H1 (cell line): ENCODE data around the gene INTS7. TPM values are rescaled to one million over a fixed set of nuclear protein-coding genes. Genes with fewer than 3 reads are reported as not detected.
A peak's percentile ranks its signal among the peaks of the same experiment; 100 is the strongest.

Experiments
- CHD1 ChIP-seq: IDR thresholded peaks from 2 replicates; pipeline ENCODE4 v1.6.1; 2012; ENCODE audit warnings: low read depth, low read length, improper control_type of control experiment
- CHD2 ChIP-seq: IDR thresholded peaks from 2 replicates; pipeline ENCODE4 v1.6.1; 2012; ENCODE audit warnings: low read length, improper control_type of control experiment
- CREB1 ChIP-seq: IDR thresholded peaks from 2 replicates; pipeline ENCODE4 v1.6.1; 2012; ENCODE audit warnings: inconsistent platforms
- GTF2F1 ChIP-seq: IDR thresholded peaks from 2 replicates; pipeline ENCODE4 v1.6.1; 2012; ENCODE audit warnings: low read depth, low read length, improper control_type of control experiment, borderline replicate concordance
- HDAC2 ChIP-seq, 2 experiments: fragments of 300-600 bp in 1 of 2; sonication (generic) in 1 of 2; IDR thresholded peaks; 2 replicates each; pipeline ENCODE4 v1.6.1; 2011 to 2012; ENCODE audit warnings: low read depth in 2 of 2, low read length in 2 of 2, mild to moderate bottlenecking in 2 of 2, moderate library complexity in 2 of 2, borderline replicate concordance in 1 of 2, inconsistent platforms in 1 of 2
- NRF1 ChIP-seq: IDR thresholded peaks from 2 replicates; pipeline ENCODE4 v1.6.1; 2011; ENCODE audit warnings: mild to moderate bottlenecking, low read depth, low read length, improper control_type of control experiment
- PHF8 ChIP-seq: fragments of 200-600 bp; sonication (generic); conservative IDR thresholded peaks from 2 replicates; pipeline ENCODE4 v1.7.1; 2012; ENCODE audit warnings: low read depth, mild to moderate bottlenecking, inconsistent platforms, low read length, moderate library complexity
- POLR2A ChIP-seq, 2 experiments: IDR thresholded peaks; 1 replicate in 1 of 2; 2 replicates in 1 of 2; pipeline ENCODE4 v1.6.1; 2011; ENCODE audit warnings: low read depth in 2 of 2, low read length in 2 of 2, mild to moderate bottlenecking in 2 of 2; ENCODE audit errors: control extremely low read depth in 1 of 2
- POLR2AphosphoS5 ChIP-seq: IDR thresholded peaks from 2 replicates; pipeline ENCODE4 v1.6.1; 2011; ENCODE audit warnings: low read depth, low read length
- RBBP5 ChIP-seq: IDR thresholded peaks from 2 replicates; pipeline ENCODE4 v1.7.1; 2012; ENCODE audit warnings: low read depth, mild to moderate bottlenecking, inconsistent platforms, low read length, moderate library complexity, borderline replicate concordance
- SAP30 ChIP-seq: fragments of 300-600 bp; sonication (generic); IDR thresholded peaks from 2 replicates; pipeline ENCODE4 v1.7.1; 2012; ENCODE audit warnings: low read length, moderate library complexity, mild to moderate bottlenecking, inconsistent platforms; ENCODE audit not compliant: insufficient read depth, insufficient replicate concordance
- SIN3A ChIP-seq, 2 experiments: IDR thresholded peaks in 1 of 2; conservative IDR thresholded peaks in 1 of 2; 2 replicates each; pipeline ENCODE4 v1.6.1; 2011 to 2012; ENCODE audit warnings: low read length in 2 of 2, improper control_type of control experiment in 1 of 2, low read depth in 1 of 2, mild to moderate bottlenecking in 1 of 2
- SP1 ChIP-seq: IDR thresholded peaks from 2 replicates; pipeline ENCODE4 v1.6.1; 2011; ENCODE audit warnings: low read depth, low read length
- TAF1 ChIP-seq: IDR thresholded peaks from 2 replicates; pipeline ENCODE4 v1.6.1; 2011; ENCODE audit warnings: mild to moderate bottlenecking, low read depth, low read length
- TAF7 ChIP-seq: optimal IDR thresholded peaks from 2 replicates; pipeline ENCODE3; 2011; ENCODE audit warnings: low read depth, mild to moderate bottlenecking, inconsistent platforms, low read length, moderate library complexity, borderline replicate concordance
- TCF12 ChIP-seq: IDR thresholded peaks from 2 replicates; pipeline ENCODE4 v1.6.1; 2011; ENCODE audit warnings: low read depth, mild to moderate bottlenecking, low read length
- TEAD4 ChIP-seq: IDR thresholded peaks from 2 replicates; pipeline ENCODE4 v1.6.1; 2012; ENCODE audit warnings: low read depth, low read length, inconsistent platforms, mixed read lengths
- YY1 ChIP-seq: IDR thresholded peaks from 2 replicates; pipeline ENCODE4 v1.6.1; 2011; ENCODE audit warnings: low read depth, mild to moderate bottlenecking, low read length
- polyA plus RNA-seq, 7 experiments: library from polyadenylated mRNA; depleted of rRNA in 3 of 7; stranded (reverse) in 5 of 7; unstranded in 2 of 7; fragments of >200 nt in 5 of 7; fragments of 200-250 nt in 2 of 7; gene quantifications; 1 replicate in 5 of 7; 2 replicates in 1 of 7; 4 replicates in 1 of 7; pipeline versions ENCODE4 v1.2.1 to v1.2.3, GENCODE V29; 2011 to 2013; ENCODE audit warnings: missing spikeins in 2 of 7, mixed read lengths in 2 of 7
- total RNA-seq: library from RNA; stranded (reverse); fragmentation: NEBNext Ultra II Directional; extraction: Animal tissue kit (Norgen Biotek cat#: 25700); gene quantifications from 2 replicates; pipeline ENCODE4 v1.2.1, GENCODE V29; 2021
- TF ChIP-seq, protein P1 (sequence below): IDR thresholded peaks from 2 replicates; pipeline ENCODE4 v1.6.1; 2012; ENCODE audit warnings: inconsistent platforms
- TF ChIP-seq, protein P2 (sequence below): IDR thresholded peaks from 2 replicates; pipeline ENCODE4 v1.6.1; 2012; ENCODE audit warnings: inconsistent platforms
- TF ChIP-seq, protein P3 (sequence below), 3 experiments: IDR thresholded peaks; 1 replicate in 2 of 3; 2 replicates in 1 of 3; pipeline versions ENCODE4 v1.5.1 to v1.6.1; 2011; ENCODE audit warnings: low read length in 3 of 3, mild to moderate bottlenecking in 3 of 3, inconsistent platforms in 2 of 3, low read depth in 1 of 3, moderate library complexity in 1 of 3; ENCODE audit not compliant: insufficient read depth in 1 of 3; ENCODE audit errors: control extremely low read depth in 1 of 3

The INTS7 gene
- total and polyA plus RNA-seq, 2 of the 8 experiments (the other 6 are each of a cell fraction or from before 2014, with no cell fraction given), result 15.2 to 22.4 TPM

DNA sequence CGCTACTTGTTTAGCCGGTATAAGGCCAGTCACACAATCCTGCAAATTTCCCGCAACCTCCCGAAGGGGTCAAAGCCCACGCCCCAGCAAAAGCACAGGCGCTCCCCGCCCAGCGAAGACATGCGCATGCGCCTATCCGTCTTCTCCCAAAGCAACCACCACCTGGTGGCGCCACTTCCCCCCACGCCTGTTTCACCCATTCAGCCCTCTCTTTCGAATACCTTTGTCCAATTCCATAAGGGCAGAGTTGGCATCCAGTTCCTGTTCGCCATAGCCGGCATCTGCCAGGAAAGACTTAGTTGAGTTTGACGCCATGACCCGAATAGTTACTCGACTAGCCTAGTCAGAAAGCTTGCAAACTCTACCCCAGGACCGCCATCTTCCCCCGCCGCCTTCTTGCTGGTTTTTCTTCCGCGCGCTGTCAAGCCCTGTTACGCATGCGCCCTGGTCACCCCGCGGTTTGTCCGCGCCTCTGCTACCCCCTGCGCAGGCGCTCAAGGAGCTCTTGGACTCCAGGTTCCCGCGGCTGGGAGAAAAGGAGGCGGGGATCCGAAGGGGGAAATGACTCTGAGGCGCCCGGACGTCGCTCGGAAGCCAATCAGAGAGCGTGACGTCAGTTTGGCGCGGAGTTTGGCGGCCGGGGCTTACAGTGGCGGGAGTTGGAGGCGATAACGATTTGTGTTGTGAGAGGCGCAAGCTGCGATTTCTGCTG, at the start of gene INTS7, which contains the start of gene DTL (continued):
- TF ChIP-seq HDAC2 (IDR thresholded peaks at IDR 0.05; ENCODE audit: borderline replicate concordance in 1 of 2, low read depth in 2 of 2, low read length in 2 of 2) (peak; percentile 61 to 86; a peak in 2 of 4 replicates), TCF12 (0 out of 2 replicates have a peak, but pooled peaks have one; percentile 31), CREB1 (peak; percentile 90), SAP30 (peak; percentile 34), TAF7 (peak; percentile 79), YY1 (peak; percentile 94), RBBP5 (0 out of 2 replicates have a peak, but pooled peaks have one; percentile 20), TEAD4 (peak; percentile 15; the same call in 1 of the 2 replicates), PHF8 (peak; percentile 96), SP1 (0 out of 2 replicates have a peak, but pooled peaks have one; percentile 17), TAF1 (peak; percentile 89), SIN3A (conservative IDR thresholded peaks at IDR 0.05 in 1 of 2, IDR thresholded peaks at IDR 0.05 in 1 of 2; ENCODE audit: low read depth in 1 of 2, low read length in 2 of 2) (peak; percentile 74; a peak in 2 of 4 replicates), CHD2 (no peak), POLR2A (IDR thresholded peaks at IDR 0.05; ENCODE audit: control extremely low read depth in 1 of 2, low read depth in 2 of 2, low read length in 2 of 2) (peak; percentile 87 to 97), NRF1 (peak; percentile 98), GTF2F1 (no peak; the same call in 1 of the 2 replicates), CHD1 (no peak), POLR2AphosphoS5 (peak; percentile 94)
- TF ChIP-seq, protein P1, sequence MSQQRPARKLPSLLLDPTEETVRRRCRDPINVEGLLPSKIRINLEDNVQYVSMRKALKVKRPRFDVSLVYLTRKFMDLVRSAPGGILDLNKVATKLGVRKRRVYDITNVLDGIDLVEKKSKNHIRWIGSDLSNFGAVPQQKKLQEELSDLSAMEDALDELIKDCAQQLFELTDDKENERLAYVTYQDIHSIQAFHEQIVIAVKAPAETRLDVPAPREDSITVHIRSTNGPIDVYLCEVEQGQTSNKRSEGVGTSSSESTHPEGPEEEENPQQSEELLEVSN, result peak; percentile 54
- TF ChIP-seq, protein P2, sequence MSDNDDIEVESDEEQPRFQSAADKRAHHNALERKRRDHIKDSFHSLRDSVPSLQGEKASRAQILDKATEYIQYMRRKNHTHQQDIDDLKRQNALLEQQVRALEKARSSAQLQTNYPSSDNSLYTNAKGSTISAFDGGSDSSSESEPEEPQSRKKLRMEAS, result peak; percentile 85
- TF ChIP-seq, protein P3, sequence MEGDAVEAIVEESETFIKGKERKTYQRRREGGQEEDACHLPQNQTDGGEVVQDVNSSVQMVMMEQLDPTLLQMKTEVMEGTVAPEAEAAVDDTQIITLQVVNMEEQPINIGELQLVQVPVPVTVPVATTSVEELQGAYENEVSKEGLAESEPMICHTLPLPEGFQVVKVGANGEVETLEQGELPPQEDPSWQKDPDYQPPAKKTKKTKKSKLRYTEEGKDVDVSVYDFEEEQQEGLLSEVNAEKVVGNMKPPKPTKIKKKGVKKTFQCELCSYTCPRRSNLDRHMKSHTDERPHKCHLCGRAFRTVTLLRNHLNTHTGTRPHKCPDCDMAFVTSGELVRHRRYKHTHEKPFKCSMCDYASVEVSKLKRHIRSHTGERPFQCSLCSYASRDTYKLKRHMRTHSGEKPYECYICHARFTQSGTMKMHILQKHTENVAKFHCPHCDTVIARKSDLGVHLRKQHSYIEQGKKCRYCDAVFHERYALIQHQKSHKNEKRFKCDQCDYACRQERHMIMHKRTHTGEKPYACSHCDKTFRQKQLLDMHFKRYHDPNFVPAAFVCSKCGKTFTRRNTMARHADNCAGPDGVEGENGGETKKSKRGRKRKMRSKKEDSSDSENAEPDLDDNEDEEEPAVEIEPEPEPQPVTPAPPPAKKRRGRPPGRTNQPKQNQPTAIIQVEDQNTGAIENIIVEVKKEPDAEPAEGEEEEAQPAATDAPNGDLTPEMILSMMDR (IDR thresholded peaks at IDR 0.05; ENCODE audit: control extremely low read depth in 1 of 3, insufficient read depth in 1 of 3, low read depth in 1 of 3, low read length in 3 of 3), result peak; percentile 25 to 88 (median 81)
